Stimulated activated effector memory CD8-positive, alpha-beta T cell treated with anti-CD3 and anti-CD28 coated beads, Interleukin-12 subunit alpha, Interleukin-12 subunit beta, amount 100 ng/mL, for 72 hours (primary cell): ENCODE measurements around the gene PARD3B.

ENCODE experiments used
- ATAC-seq: fragments of 150-1000 bp; cut with Tn5 transposase; 2 replicates; pipeline ENCODE4 v1.10.0; 2021
- DNase-seq, 2 donors: peaks; one replicate each; pipeline ENCODE4 v3.0.0; 2021 to 2022; ENCODE audit warnings: low spot score in 2 of 2
- H3K27ac Mint-ChIP-seq: one replicate; pipeline ENCODE4 v1.8.0; 2022; ENCODE audit warnings: mild to moderate bottlenecking, mixed read lengths
- H3K36me3 Mint-ChIP-seq: one replicate; pipeline ENCODE4 v1.8.0; 2022; ENCODE audit warnings: mild to moderate bottlenecking, mixed read lengths
- H3K4me1 Mint-ChIP-seq: one replicate; pipeline ENCODE4 v1.8.0; 2022; ENCODE audit warnings: mixed read lengths
- H3K4me3 Mint-ChIP-seq: one replicate; pipeline ENCODE4 v1.8.0; 2022; ENCODE audit warnings: mild to moderate bottlenecking, mixed read lengths
- H3K9me3 Mint-ChIP-seq: one replicate; pipeline ENCODE4 v1.8.0; 2022; ENCODE audit warnings: mixed read lengths

PARD3B gene

DNA sequence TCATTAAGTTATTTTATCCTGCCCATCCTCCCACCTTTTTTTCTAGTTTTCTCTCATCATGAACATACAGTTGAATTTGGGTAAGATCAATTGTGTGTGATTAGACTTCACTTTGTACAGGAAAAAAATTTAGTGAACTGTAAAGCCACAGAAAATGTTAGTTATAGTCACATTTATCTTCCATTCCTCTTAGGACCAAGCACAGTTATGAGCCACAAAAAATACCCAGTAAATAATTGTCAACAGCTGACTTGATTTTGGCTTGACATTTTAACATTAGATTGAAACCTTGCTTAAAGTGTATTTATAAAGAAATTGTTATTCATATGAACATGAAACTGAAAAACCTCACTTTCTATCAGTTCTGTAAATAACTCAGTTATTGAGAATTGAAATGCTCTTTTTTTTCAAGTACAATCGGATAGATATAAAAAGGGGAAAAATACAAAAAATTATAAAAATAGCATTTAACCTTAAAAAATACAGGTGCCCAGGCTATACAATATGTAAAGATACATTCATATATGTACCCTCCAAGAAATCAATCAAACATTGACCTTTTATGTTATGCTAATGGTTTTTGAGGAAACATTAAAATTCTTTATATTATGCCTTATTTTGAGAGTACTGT is 747.5 kb downstream of the PARD3B start:
- Mint-ChIP-seq H3K4me1 (no peaks in the 10 kb centered on the region), H3K27ac (no peak overlapping the region), H3K36me3 (no peaks in the 10 kb centered on the region), H3K4me3 (no peak overlapping the region), H3K9me3 (no peaks in the 10 kb centered on the region)
- no peak for ATAC-seq
- no peak for DNase-seq

DNA sequence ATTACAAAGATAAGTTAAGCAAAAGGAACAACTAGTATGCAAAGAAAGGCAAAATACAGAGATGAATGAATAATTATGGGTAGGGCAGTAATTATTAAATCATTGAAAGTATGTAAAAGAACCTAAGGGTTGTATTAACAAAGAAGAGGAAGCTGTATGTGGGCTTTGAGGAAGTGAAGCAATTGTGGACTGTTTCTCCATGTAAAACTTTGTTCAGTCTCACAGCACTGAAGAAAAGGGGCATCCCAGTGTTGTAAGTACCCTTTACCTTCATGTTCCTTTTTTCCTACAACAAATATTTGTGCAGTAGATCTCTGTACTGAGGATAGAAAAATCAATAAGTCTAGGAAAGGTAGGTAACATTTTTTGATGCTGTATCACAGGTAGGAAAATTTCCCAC is 748.3 kb downstream of the PARD3B start:
- Mint-ChIP-seq H3K4me1 (no peaks in the 10 kb centered on the region), H3K4me3 (no peak overlapping the region), H3K36me3 (no peaks in the 10 kb centered on the region), H3K27ac (no peak overlapping the region), H3K9me3 (no peaks in the 10 kb centered on the region)
- no peak for ATAC-seq
- no peak for DNase-seq

DNA sequence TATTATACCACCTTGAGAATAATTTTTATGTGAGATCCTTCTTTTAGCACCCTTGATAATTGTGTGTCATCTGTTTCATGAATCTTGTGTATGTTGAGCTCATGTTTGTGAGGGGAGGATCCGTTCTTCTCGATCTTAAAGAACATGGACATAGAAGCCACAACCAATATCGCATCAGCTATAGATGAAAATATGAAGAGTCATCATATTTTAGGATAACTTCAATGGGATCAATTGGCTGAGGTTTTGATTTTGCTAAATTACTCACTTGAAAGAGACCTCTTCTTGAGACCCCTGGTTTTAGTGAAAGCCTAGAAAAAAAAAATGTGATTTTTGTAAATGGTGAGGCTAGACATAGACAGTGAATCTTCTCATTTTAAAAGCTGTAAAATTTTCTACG is 751.7 kb downstream of the PARD3B start:
- no peak for ATAC-seq
- H3K9me3 Mint-ChIP-seq: no peaks in the 10 kb centered on the region
- H3K4me3 Mint-ChIP-seq: no peak overlapping the region
- DNase-seq: no peak
- H3K27ac Mint-ChIP-seq: no peak overlapping the region
- H3K4me1 Mint-ChIP-seq: no peaks in the 10 kb centered on the region
- no peaks in the 10 kb centered on the region for H3K36me3 Mint-ChIP-seq

DNA sequence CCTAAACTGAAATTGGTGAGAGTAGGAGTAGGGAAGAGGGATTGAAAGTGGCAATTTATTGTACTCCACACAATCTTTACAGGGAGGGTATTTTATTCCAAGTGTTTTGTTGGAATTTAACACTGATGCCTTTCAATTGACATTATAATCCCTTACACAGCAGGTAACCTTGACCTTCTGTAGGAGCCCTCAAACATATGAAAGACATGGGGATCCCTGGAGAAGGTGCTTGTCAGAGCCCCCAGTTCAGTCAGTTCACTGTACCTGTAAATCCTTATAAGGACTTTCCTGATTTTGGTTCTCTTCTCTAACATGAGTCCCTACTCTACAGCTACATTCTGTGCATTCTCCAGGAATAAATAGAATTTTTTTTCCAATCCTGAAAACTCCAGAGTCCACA is 752.1 kb downstream of the PARD3B start:
- no peaks in the 10 kb centered on the region for H3K4me1 Mint-ChIP-seq
- H3K27ac Mint-ChIP-seq: no peak overlapping the region
- H3K4me3 Mint-ChIP-seq: no peak overlapping the region
- ATAC-seq (no peak), DNase-seq (no peak)
- H3K9me3 Mint-ChIP-seq: no peaks in the 10 kb centered on the region
- no peaks in the 10 kb centered on the region for H3K36me3 Mint-ChIP-seq

DNA sequence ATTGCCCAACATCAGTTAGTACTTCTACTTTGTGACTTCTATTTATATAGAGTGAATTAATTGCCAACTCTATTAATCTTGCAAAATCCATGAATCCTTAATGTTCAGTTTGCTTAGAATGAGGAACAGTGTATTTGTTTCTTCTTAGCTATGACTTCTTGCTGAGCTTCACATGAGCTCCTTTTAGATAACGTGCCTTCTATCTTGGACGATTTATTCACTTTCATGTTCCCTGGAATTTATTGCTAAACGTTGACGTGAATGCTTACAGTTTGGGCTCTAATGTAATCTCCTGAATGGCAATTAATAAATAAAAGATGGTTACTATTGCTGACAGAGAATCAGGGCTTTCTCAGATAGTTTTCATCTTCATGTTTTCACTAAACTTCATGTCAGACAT is 752.6 kb downstream of the PARD3B start:
- Mint-ChIP-seq H3K36me3 (no peaks in the 10 kb centered on the region), H3K27ac (no peak overlapping the region), H3K4me3 (no peak overlapping the region), H3K4me1 (no peaks in the 10 kb centered on the region), H3K9me3 (no peaks in the 10 kb centered on the region)
- no peak for DNase-seq
- ATAC-seq: no peak

DNA sequence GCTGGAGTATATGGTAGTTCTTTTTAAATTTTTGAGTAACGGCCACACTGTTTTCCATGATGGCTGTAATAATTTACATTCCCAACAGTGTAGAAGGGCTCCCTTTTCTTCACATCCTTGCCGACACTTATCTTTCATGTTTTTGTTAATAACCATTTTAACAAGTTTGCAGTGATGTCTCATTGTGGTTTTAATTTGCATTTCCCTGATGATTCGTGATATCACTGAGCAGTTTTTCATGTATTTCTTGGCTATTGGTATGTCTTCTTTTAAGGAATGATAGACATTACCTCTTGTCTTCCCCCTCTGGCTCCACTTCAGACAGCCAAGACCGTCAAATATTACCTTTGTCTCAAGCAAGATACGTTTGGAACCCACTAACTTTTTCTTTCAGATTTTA is 765.9 kb downstream of the PARD3B start:
- peaks cover 6% of the 10 kb centered on the region for H3K9me3 Mint-ChIP-seq
- H3K36me3 Mint-ChIP-seq: no peaks in the 10 kb centered on the region
- no peak overlapping the region for H3K27ac Mint-ChIP-seq
- ATAC-seq (no peak), DNase-seq (no peak)
- no peak overlapping the region for H3K4me3 Mint-ChIP-seq
- H3K4me1 Mint-ChIP-seq: no peaks in the 10 kb centered on the region

DNA sequence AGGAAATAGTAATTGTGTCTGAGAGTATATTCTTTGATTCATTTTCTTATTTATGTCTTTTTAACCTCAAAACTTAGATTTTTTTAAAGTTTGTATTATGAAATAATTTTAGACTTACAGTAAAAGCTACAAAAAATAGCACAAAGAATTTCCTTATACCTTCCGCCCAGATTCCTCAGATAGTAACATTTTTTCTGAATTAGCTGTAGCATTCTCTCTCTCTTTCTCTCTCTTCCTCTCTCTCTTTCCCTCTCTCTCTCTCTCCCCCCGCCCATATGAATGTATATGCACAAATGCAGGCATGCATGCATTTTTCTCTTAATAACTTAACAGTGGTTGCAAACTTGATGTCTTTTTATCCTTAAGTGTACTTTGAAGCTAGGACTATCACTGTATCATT is 776.0 kb downstream of the PARD3B start:
- Mint-ChIP-seq H3K36me3 (no peaks in the 10 kb centered on the region), H3K4me1 (no peaks in the 10 kb centered on the region), H3K4me3 (no peak overlapping the region), H3K9me3 (peaks cover 3% of the 10 kb centered on the region), H3K27ac (no peak overlapping the region)
- DNase-seq: no peak
- ATAC-seq: no peak

DNA sequence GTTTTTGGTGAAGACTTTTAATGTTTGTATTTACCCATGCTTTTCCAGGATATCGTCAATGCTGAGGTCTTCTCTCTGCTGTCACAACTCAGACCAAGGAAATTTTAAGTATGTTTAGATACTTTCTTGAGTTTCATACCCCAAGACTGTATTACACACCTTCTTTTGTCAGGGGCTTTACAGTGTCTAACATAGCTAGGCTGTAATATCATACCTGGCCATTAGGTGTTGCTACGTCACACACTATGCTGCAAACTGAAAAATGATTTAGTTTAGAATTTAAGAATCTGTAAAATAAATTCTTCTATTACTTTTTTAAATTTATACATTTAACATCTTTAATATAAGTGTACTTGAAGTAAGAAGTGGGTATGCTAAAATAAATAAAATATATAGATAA is 778.7 kb downstream of the PARD3B start:
- no peak overlapping the region for H3K4me3 Mint-ChIP-seq
- H3K27ac Mint-ChIP-seq: no peak overlapping the region
- no peaks in the 10 kb centered on the region for H3K36me3 Mint-ChIP-seq
- ATAC-seq (no peak), DNase-seq (no peak)
- H3K9me3 Mint-ChIP-seq: peaks cover 3% of the 10 kb centered on the region
- no peaks in the 10 kb centered on the region for H3K4me1 Mint-ChIP-seq

DNA sequence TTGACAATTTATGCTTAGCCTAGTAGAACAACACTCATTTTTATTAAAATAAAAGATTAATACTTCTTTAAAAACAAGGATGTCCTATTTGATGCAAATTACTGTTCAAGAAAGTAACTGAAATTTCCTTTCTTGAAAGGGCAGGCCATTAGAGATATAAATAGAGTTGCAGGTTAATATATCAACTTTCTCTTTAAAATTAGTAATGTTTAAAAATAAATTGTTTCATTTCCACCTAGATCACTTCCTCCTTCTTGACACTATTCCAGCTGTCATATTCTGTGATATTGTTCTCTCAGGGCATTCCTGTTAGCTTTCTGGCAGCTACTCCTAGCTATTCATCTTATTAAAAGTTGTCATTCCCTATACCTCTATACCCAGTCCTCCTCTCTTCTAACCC is 779.1 kb downstream of the PARD3B start:
- no peaks in the 10 kb centered on the region for H3K4me1 Mint-ChIP-seq
- H3K9me3 Mint-ChIP-seq: peaks cover 3% of the 10 kb centered on the region
- no peaks in the 10 kb centered on the region for H3K36me3 Mint-ChIP-seq
- ATAC-seq (no peak), DNase-seq (no peak)
- no peak overlapping the region for H3K4me3 Mint-ChIP-seq
- no peak overlapping the region for H3K27ac Mint-ChIP-seq

DNA sequence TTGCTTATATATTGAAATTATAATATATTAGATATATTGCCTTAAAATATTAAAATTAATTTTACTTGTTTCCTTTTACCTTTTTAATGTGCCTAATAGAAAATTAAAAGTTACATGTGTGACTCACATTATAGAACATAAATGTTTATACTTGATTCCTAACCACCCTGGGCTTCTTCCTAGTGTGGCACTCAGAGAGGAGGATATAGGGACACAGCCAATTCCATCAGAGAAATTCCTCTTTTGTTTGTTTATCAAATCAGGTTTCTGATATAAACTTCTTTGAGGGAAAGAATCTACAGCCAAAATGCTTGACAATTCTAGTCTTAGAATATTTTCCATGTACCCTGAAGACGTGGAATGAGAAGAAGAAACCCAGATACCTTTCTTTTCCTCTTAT is 788.1 kb downstream of the PARD3B start:
- no peaks in the 10 kb centered on the region for H3K4me1 Mint-ChIP-seq
- DNase-seq (no peak), ATAC-seq (no peak)
- H3K36me3 Mint-ChIP-seq: no peaks in the 10 kb centered on the region
- peaks cover 3% of the 10 kb centered on the region for H3K9me3 Mint-ChIP-seq
- H3K27ac Mint-ChIP-seq: no peak overlapping the region
- H3K4me3 Mint-ChIP-seq: no peak overlapping the region

DNA sequence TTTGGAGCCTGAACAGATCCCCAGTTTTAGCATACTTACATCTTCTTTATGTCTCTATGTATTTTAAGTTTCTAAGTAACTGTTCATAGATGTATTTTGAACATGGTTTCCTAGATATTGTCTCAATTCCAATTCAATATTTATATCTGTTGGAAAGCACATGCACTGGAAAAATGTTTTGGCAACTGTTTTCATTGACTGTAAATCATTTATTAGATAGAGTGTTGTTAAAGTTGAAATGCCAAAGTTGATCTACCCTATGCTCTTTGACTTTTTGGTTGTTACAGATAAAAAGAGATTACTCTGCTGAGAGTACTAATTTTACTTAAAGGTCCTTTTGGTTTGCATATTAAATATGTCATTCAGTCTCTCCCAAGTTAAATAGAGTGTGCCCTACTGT is 792.0 kb downstream of the PARD3B start:
- Mint-ChIP-seq H3K9me3 (peaks cover 3% of the 10 kb centered on the region), H3K4me3 (no peak overlapping the region)

DNA sequence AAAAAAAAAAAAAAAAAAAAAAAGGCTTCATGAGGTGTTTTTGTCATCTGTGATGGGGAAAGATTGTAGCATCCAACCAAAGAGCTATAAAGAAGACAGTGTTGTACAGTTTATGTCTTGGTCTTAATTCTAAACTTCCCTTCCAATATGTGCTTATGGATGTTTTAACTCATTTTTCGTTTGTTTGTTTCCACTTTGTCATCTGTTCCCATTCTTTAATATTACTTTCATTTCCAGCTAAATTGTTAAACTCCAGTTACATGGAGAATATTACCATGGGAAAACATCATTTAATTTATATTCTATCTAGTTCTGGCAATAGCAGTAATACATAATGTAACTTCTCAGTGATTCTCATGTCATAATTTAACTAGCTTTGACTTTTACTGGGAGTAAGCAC is 792.9 kb downstream of the PARD3B start:
- Mint-ChIP-seq H3K27ac (no peak overlapping the region), H3K36me3 (no peaks in the 10 kb centered on the region), H3K4me1 (no peaks in the 10 kb centered on the region), H3K4me3 (no peak overlapping the region), H3K9me3 (peaks cover 3% of the 10 kb centered on the region)
- ATAC-seq (no peak), DNase-seq (no peak)

More for the DNA sequence above, 792.0 kb downstream of the PARD3B start:
- ATAC-seq (no peak), DNase-seq (no peak)
- no peak overlapping the region for H3K27ac Mint-ChIP-seq
- no peaks in the 10 kb centered on the region for H3K36me3 Mint-ChIP-seq
- no peaks in the 10 kb centered on the region for H3K4me1 Mint-ChIP-seq

DNA sequence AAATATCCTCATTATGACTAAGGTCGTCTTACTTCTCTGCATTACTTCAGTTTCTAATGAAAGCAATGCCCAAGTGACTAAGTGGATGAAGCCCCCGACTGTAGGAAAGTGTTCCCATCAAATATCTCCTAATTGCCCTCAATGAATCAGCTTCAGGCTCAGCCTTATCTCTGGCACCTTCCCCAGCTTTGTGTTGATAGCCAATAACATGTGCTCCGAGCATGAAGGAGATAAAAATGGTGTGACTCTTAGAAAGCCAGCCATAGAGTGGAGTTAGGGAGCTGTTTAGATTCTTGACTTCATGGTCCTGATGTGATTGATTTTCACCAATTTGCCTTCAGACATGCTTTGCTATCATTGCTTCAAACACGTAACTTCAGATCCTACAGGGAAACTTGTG is 797.8 kb downstream of the PARD3B start:
- ATAC-seq (no peak), DNase-seq (no peak)
- no peak overlapping the region for H3K4me3 Mint-ChIP-seq
- H3K9me3 Mint-ChIP-seq: no peaks in the 10 kb centered on the region
- H3K4me1 Mint-ChIP-seq: no peaks in the 10 kb centered on the region
- H3K27ac Mint-ChIP-seq: no peak overlapping the region
- no peaks in the 10 kb centered on the region for H3K36me3 Mint-ChIP-seq

DNA sequence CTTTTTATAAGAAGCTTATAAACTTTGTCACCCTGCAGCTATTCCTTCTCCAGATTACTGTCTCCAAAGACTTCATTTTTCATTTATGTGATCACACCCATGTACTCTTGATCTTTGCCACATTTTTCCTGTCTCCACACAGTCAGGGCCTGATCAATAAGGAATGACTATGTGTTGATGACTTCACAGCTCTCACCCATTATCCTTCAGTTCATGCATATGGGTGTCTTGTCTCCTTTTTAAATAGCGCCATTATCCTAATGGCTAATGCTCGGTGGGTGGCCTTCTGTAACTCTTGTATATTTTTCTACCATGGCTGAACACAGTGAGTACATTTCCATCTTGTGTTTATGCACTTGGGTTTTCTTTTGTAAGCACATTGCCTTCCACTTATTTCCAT is 801.4 kb downstream of the PARD3B start:
- no peak for DNase-seq
- ATAC-seq: no peak
- H3K9me3 Mint-ChIP-seq: no peaks in the 10 kb centered on the region
- no peak overlapping the region for H3K27ac Mint-ChIP-seq
- H3K4me3 Mint-ChIP-seq: no peak overlapping the region
- H3K36me3 Mint-ChIP-seq: no peaks in the 10 kb centered on the region
- H3K4me1 Mint-ChIP-seq: no peaks in the 10 kb centered on the region

DNA sequence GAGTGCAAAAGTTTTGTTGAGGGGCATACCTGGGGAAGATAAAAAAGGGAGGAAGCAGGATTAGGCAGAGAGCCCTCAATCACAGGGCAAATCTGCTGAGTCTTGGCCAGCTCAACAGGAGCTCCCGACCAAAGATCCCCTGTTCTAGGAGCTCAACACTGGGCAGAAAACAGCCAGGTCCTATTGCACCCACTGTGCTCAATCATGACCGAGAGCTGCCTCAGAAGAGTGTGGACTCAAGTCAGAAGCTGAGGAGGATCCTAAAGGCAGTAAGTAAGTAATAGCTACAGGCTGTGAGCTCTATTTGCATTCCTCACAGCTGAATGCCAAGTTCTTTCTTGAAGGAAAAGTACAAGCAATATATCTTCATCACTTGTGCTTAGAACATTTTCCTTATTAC is 802.6 kb downstream of the PARD3B start:
- no peak for DNase-seq
- H3K36me3 Mint-ChIP-seq: no peaks in the 10 kb centered on the region
- no peaks in the 10 kb centered on the region for H3K9me3 Mint-ChIP-seq
- H3K27ac Mint-ChIP-seq: no peak overlapping the region
- H3K4me1 Mint-ChIP-seq: no peaks in the 10 kb centered on the region
- H3K4me3 Mint-ChIP-seq: no peak overlapping the region
- no peak for ATAC-seq

DNA sequence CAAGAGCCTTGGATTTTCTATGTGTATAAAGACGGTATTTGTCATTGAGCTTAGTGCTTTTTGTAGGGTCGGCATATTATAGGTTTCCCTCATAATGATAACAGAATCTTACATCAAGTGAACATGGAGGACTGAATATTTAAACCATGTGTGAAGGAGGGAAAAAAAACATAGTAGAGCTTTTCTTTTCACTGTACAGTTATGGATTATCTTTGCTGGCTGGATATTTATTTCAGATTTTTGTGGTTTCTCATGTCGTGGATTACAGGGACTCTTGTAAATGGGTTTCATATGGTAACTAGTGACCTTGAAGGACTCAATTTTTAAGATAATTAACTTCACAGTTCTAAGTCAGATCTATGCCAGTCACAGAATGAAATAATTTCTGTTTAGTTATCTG is 806.8 kb downstream of the PARD3B start:
- DNase-seq (no peak), ATAC-seq (no peak)
- Mint-ChIP-seq H3K9me3 (no peaks in the 10 kb centered on the region), H3K4me3 (no peak overlapping the region), H3K27ac (no peak overlapping the region), H3K36me3 (no peaks in the 10 kb centered on the region), H3K4me1 (no peaks in the 10 kb centered on the region)

DNA sequence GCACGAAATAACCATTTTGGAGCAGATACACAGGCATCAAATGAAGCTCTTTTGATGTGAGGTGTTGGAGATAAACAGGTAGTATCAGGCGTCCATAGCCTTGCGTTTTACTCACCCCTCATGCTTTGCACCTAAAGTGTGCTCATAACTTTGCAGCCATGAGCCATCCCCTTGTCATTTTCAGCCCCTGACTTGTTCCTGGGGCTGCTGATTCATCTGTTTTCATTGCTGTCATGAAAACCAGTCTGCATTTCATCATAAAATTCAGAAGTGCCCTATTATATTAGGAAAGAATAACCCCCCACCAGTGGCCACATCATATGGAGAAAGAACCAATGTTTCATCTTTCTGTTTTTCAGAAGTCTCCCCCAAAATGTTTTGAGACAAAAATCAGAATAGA is 807.3 kb downstream of the PARD3B start:
- Mint-ChIP-seq H3K4me3 (no peak overlapping the region), H3K27ac (no peak overlapping the region), H3K4me1 (no peaks in the 10 kb centered on the region), H3K36me3 (no peaks in the 10 kb centered on the region), H3K9me3 (no peaks in the 10 kb centered on the region)
- ATAC-seq (no peak), DNase-seq (no peak)
